Esophagus muscularis mucosa (tissue), 4 donors: Measurements from ENCODE around the gene TSR1.

Experiments used
- CTCF ChIP-seq, 3 experiments: fragments of 200-600 bp in 2 of 3; fragments of 450-650 bp in 1 of 3; sonication (generic) in 2 of 3; IDR thresholded peaks; one replicate each; pipeline ENCODE4 v1.5.1; 2017 to 2019; ENCODE audit warnings: antibody characterized with exemption in 3 of 3, mild to moderate bottlenecking in 2 of 3, moderate library complexity in 1 of 3
- EP300 ChIP-seq: sonication (generic); formaldehyde crosslinking; IDR thresholded peaks from one replicate; pipeline ENCODE4 v1.6.1; 2017; ENCODE audit warnings: antibody characterized with exemption
- POLR2A ChIP-seq: fragments of 450-650 bp; IDR thresholded peaks from one replicate; pipeline ENCODE4 v1.6.1; 2017; ENCODE audit warnings: antibody characterized with exemption, moderate library complexity, mild to moderate bottlenecking, low read depth
- POLR2AphosphoS5 ChIP-seq, 2 donors: sonication (generic); formaldehyde crosslinking; IDR thresholded peaks; one replicate each; pipeline ENCODE4 v1.6.1; 2017; ENCODE audit warnings: antibody characterized with exemption in 2 of 2

- TF ChIP-seq CTCF (IDR thresholded peaks at IDR 0.05): no peak
- no peak for TF ChIP-seq POLR2A
- no peak for TF ChIP-seq POLR2AphosphoS5 (IDR thresholded peaks at IDR 0.05)
- TF ChIP-seq EP300: no peak
Observed at GRCh38 chr17:2302778-2303203, 33.5 kb downstream of the TSR1 start.
